K562 (cell line): ENCODE results near the gene NMT1. TPM values are rescaled to one million over a fixed set of nuclear protein-coding genes. Genes with fewer than 3 reads are reported as not detected.

Experiments used
- ELK1 ChIP-seq: sonication (generic); formaldehyde crosslinking; IDR thresholded peaks from 2 replicates; pipeline ENCODE4 v1.8.1; 2022; ENCODE audit warnings: missing genetic modification reagents
- ERF ChIP-seq: fragments of 450-650 bp; formaldehyde crosslinking; IDR thresholded peaks from 2 replicates; pipeline ENCODE4 v1.4.0; 2020; ENCODE audit warnings: mild to moderate bottlenecking, mixed read lengths
- KLF6 ChIP-seq: fragments of 250-450 bp; sonication (Bioruptor Pico); IDR thresholded peaks from 2 replicates; pipeline ENCODE4 v1.4.0; 2020; ENCODE audit warnings: mild to moderate bottlenecking, moderate library complexity, borderline replicate concordance
- LARP7 ChIP-seq: fragments of 450-650 bp; IDR thresholded peaks from 2 replicates; pipeline ENCODE4 v1.6.1; 2016
- MAZ ChIP-seq, 2 experiments: fragments of 450-650 bp in 1 of 2; sonication (generic) in 1 of 2; formaldehyde crosslinking; IDR thresholded peaks in 1 of 2; conservative IDR thresholded peaks in 1 of 2; 2 replicates each; pipeline versions ENCODE4 v1.4.0 to v1.5.0; 2020; ENCODE audit warnings: mild to moderate bottlenecking in 1 of 2, missing genetic modification reagents in 1 of 2
- MCM3 ChIP-seq: fragments of 450-650 bp; IDR thresholded peaks from 2 replicates; pipeline ENCODE4 v1.6.1; 2016
- NFATC3 ChIP-seq: fragments of 450-650 bp; IDR thresholded peaks from 2 replicates; pipeline ENCODE4 v1.6.1; 2017; ENCODE audit warnings: mild to moderate bottlenecking
- NFYB ChIP-seq: IDR thresholded peaks from 2 replicates; pipeline ENCODE4 v1.6.1; 2011; ENCODE audit warnings: mild to moderate bottlenecking, moderate library complexity; ENCODE audit not compliant: insufficient read length; ENCODE audit errors: extremely low read depth
- RBM14 ChIP-seq: fragments of 200-400 bp; formaldehyde crosslinking; IDR thresholded peaks from 2 replicates; pipeline ENCODE4 v1.6.1; 2018; ENCODE audit warnings: low read depth, mild to moderate bottlenecking, low read length, moderate library complexity, borderline replicate concordance; ENCODE audit not compliant: insufficient read depth
- SMARCA4 ChIP-seq: fragments of 450-650 bp; IDR thresholded peaks from 2 replicates; pipeline ENCODE4 v1.6.1; 2016
- ZNF232 ChIP-seq: sonication (generic); formaldehyde crosslinking; IDR thresholded peaks from 2 replicates; pipeline ENCODE4 v1.8.0; 2022; ENCODE audit warnings: mild to moderate bottlenecking, missing genetic modification reagents
- ZNF436 ChIP-seq: fragments of 250-450, 450-650 bp; sonication (Bioruptor Pico); formaldehyde crosslinking; IDR thresholded peaks from 2 replicates; pipeline ENCODE4 v1.7.0; 2020; ENCODE audit warnings: mild to moderate bottlenecking
- ZNF584 ChIP-seq: fragments of 200-800 bp; sonication (Bioruptor generic); IDR thresholded peaks from 2 replicates; pipeline ENCODE4 v1.6.1; 2016; ENCODE audit warnings: low read depth, mild to moderate bottlenecking, missing genetic modification characterization, missing compliant biosample characterization
- ZNF589 ChIP-seq: fragments of 200-800 bp; sonication (Bioruptor generic); IDR thresholded peaks from 2 replicates; pipeline ENCODE4 v1.6.1; 2016; ENCODE audit warnings: low read depth, missing genetic modification characterization, missing compliant biosample characterization
- ZNF79 ChIP-seq: fragments of 250-450 bp; sonication (Bioruptor Pico); IDR thresholded peaks from 2 replicates; pipeline ENCODE4 v1.4.0; 2020; ENCODE audit warnings: low read depth, mild to moderate bottlenecking, moderate library complexity
- polyA plus RNA-seq, 8 experiments: library from polyadenylated mRNA; depleted of rRNA in 4 of 8; stranded (reverse) in 5 of 8; unstranded in 3 of 8; fragments of >200 nt; fragmentation: Nextera tagmentation in 2 of 8; fragmentation: Illumina TruSeq in 1 of 8; extraction: Ambion mirVana in 2 of 8; extraction: Trizol in 1 of 8; gene quantifications; 2 replicates each; pipeline versions ENCODE4 v1.2.1 to v1.2.3, GENCODE V29; 2011 to 2014; ENCODE audit warnings: inconsistent platforms in 1 of 8, missing spikeins in 1 of 8
- total RNA-seq, 7 experiments: library from RNA; depleted of rRNA in 6 of 7; stranded (reverse); fragments of >200 nt in 6 of 7; fragmentation: Illumina TruSeq in 2 of 7; extraction: Trizol in 2 of 7; gene quantifications; 2 replicates each; pipeline versions ENCODE4 v1.2.1 to v1.2.3, GENCODE V29; 2011 to 2021; ENCODE audit warnings: low replicate concordance in 1 of 7
- TF ChIP-seq, protein P1 (sequence below), 2 experiments: fragments of 450-650 bp; IDR thresholded peaks; 2 replicates each; pipeline ENCODE4 v1.6.1; 2016; ENCODE audit warnings: mild to moderate bottlenecking in 2 of 2, borderline replicate concordance in 1 of 2, low read depth in 1 of 2, moderate library complexity in 1 of 2
- TF ChIP-seq, protein P2 (sequence below): sonication (generic); formaldehyde crosslinking; IDR thresholded peaks from 2 replicates; pipeline ENCODE4 v1.8.0; 2022; ENCODE audit warnings: mild to moderate bottlenecking, low read depth, missing genetic modification reagents

Gene NMT1
- total and polyA plus RNA-seq, 9 of the 15 experiments (the other 6 are each of a cell fraction or from before 2014, with no cell fraction given), result 86.7 to 569 (median 213) TPM

DNA sequence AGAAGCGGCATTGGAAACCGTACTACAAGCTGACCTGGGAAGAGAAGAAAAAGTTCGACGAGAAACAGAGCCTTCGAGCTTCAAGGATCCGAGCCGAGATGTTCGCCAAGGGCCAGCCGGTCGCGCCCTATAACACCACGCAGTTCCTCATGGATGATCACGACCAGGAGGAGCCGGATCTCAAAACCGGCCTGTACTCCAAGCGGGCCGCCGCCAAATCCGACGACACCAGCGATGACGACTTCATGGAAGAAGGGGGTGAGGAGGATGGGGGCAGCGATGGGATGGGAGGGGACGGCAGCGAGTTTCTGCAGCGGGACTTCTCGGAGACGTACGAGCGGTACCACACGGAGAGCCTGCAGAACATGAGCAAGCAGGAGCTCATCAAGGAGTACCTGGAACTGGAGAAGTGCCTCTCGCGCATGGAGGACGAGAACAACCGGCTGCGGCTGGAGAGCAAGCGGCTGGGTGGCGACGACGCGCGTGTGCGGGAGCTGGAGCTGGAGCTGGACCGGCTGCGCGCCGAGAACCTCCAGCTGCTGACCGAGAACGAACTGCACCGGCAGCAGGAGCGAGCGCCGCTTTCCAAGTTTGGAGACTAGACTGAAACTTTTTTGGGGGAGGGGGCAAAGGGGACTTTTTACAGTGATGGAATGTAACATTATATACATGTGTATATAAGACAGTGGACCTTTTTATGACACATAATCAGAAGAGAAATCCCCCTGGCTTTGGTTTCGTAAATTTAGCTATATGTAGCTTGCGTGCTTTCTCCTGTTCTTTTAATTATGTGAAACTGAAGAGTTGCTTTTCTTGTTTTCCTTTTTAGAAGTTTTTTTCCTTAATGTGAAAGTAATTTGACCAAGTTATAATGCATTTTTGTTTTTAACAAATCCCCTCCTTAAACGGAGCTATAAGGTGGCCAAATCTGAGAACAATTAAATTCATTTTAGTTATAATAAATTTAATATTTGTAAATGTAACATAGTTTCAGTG, 88.8 kb downstream of the NMT1 start (continued):
- TF ChIP-seq, protein P1, sequence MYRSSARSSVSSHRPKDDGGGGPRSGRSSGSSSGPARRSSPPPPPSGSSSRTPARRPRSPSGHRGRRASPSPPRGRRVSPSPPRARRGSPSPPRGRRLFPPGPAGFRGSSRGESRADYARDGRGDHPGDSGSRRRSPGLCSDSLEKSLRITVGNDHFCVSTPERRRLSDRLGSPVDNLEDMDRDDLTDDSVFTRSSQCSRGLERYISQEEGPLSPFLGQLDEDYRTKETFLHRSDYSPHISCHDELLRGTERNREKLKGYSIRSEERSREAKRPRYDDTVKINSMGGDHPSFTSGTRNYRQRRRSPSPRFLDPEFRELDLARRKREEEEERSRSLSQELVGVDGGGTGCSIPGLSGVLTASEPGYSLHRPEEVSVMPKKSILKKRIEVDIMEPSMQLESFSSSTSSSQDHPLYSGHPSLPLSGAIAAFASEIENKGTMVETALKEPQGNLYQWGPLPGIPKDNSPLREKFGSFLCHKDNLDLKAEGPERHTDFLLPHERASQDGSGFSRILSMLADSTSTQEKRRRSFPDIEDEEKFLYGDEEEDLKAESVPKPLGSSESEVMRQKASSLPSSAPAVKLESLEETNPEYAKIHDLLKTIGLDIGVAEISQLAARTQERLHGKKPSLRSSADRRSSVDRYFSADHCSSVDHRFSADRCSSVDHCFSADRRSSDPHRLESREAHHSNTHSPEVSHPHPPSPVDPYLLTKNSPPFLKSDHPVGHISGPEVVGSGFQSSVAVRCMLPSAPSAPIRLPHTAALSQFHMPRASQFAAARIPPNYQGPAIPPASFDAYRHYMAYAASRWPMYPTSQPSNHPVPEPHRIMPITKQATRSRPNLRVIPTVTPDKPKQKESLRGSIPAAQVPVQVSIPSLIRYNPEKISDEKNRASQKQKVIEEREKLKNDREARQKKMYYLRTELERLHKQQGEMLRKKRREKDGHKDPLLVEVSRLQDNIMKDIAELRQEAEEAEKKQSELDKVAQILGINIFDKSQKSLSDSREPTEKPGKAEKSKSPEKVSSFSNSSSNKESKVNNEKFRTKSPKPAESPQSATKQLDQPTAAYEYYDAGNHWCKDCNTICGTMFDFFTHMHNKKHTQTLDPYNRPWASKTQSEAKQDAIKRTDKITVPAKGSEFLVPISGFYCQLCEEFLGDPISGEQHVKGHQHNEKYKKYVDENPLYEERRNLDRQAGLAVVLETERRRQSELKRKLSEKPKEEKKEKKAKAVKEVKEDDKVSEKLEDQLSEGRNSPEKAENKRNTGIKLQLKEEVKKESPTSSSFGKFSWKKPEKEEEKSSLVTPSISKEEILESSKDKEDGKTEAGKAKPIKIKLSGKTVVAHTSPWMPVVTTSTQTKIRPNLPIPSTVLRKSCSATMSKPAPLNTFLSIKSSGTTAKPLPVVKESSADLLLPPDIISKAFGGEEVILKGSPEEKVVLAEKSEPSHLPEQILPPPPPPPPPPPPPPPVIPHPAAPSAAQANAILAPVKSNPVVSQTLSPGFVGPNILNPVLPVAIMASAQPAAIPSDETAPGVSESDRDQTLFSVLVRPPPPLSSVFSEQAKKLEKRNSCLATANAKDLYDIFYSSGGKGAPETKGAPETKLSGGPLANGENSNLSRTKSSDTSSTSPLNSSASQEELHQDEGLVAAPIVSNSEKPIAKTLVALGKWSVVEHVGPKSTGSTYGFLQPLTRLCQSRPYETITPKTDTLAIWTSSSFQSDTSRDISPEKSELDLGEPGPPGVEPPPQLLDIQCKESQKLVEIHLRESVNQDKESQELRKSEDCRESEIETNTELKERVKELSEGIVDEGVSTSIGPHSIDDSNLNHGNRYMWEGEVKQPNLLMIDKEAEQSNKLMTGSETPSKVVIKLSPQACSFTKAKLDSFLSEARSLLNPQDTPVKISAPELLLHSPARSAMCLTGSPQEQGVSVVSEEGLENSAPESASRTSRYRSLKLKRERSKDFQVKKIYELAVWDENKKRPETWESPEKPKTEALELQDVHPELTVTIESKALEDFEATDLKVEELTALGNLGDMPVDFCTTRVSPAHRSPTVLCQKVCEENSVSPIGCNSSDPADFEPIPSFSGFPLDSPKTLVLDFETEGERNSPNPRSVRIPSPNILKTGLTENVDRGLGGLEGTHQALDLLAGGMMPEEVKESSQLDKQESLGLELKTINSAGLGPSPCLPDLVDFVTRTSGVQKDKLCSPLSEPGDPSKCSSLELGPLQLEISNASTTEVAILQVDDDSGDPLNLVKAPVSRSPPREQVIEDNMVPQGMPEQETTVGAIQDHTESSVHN (IDR thresholded peaks at IDR 0.05; ENCODE audit: borderline replicate concordance in 1 of 2, low read depth in 1 of 2), result no peak
- TF ChIP-seq ELK1 (CRISPR knock-in tag), result no peak
- TF ChIP-seq ZNF589 (CRISPR knock-in tag), result no peak
- peak; percentile 100 for TF ChIP-seq NFATC3
- TF ChIP-seq SMARCA4, result no peak
- no peak for TF ChIP-seq MCM3
- TF ChIP-seq ERF, result no peak
- TF ChIP-seq LARP7, result no peak
- TF ChIP-seq ZNF436 (CRISPR knock-in tag), result no peak
- TF ChIP-seq, protein P2, sequence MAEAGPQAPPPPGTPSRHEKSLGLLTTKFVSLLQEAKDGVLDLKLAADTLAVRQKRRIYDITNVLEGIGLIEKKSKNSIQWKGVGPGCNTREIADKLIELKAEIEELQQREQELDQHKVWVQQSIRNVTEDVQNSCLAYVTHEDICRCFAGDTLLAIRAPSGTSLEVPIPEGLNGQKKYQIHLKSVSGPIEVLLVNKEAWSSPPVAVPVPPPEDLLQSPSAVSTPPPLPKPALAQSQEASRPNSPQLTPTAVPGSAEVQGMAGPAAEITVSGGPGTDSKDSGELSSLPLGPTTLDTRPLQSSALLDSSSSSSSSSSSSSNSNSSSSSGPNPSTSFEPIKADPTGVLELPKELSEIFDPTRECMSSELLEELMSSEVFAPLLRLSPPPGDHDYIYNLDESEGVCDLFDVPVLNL (CRISPR knock-in tag), result no peak
- TF ChIP-seq ZNF79 (CRISPR knock-in tag), result no peak
- TF ChIP-seq ZNF584, result no peak
- TF ChIP-seq ZNF232 (CRISPR knock-in tag), result peak; percentile 64; the same call in 1 of the 2 replicates
- TF ChIP-seq KLF6 (CRISPR knock-in tag), result no peak
- no peak for TF ChIP-seq RBM14
- TF ChIP-seq MAZ (CRISPR knock-in tag; conservative IDR thresholded peaks at IDR 0.05 in 1 of 2, IDR thresholded peaks at IDR 0.05 in 1 of 2), result no peak
- TF ChIP-seq NFYB, result no peak
